Endodermal cell (in vitro differentiated cells): ENCODE measurements around the gene CUX1. TPM values are rescaled to one million over a fixed set of nuclear protein-coding genes. Genes with fewer than 3 reads are reported as not detected.

Source experiments
- DNase-seq: peaks from one replicate; pipeline ENCODE4 v3.0.0-alpha.2; 2017
- H3K27ac ChIP-seq: 2 replicates; pipeline ENCODE4 v1.5.1; 2013; ENCODE audit warnings: mild to moderate bottlenecking, low read depth, low read length, moderate library complexity
- H3K27me3 ChIP-seq: 2 replicates; pipeline ENCODE4 v1.6.1; 2013; ENCODE audit warnings: mild to moderate bottlenecking, low read length, moderate library complexity; ENCODE audit not compliant: insufficient read depth, control insufficient read depth, poor library complexity, severe bottlenecking
- H3K36me3 ChIP-seq: 2 replicates; pipeline ENCODE4 v1.7.0; 2013; ENCODE audit warnings: mild to moderate bottlenecking, low read length, moderate library complexity; ENCODE audit not compliant: control insufficient read depth, insufficient read depth
- H3K4me1 ChIP-seq: one replicate; pipeline ENCODE4 v1.7.0; 2013; ENCODE audit warnings: low read length; ENCODE audit not compliant: control insufficient read depth, insufficient read depth
- H3K4me3 ChIP-seq: 2 replicates; pipeline ENCODE4 v1.5.1; 2013; ENCODE audit warnings: mild to moderate bottlenecking, low read length, moderate library complexity
- H3K9ac ChIP-seq: 2 replicates; pipeline ENCODE4 v1.6.1; 2013; ENCODE audit warnings: mild to moderate bottlenecking, low read length, moderate library complexity; ENCODE audit not compliant: poor library complexity, severe bottlenecking; ENCODE audit errors: extremely low read depth
- H3K9me3 ChIP-seq: 2 replicates; pipeline ENCODE4 v1.6.1; 2013; ENCODE audit warnings: mild to moderate bottlenecking, low read length, moderate library complexity; ENCODE audit not compliant: control insufficient read depth
- H3K27ac Mint-ChIP-seq: 2 replicates; pipeline ENCODE4 v1.8.0; 2020; ENCODE audit warnings: mixed read lengths
- H3K27me3 Mint-ChIP-seq: 2 replicates; pipeline ENCODE4 v1.8.0; 2021; ENCODE audit warnings: mild to moderate bottlenecking, mixed read lengths; ENCODE audit not compliant: insufficient read depth
- H3K36me3 Mint-ChIP-seq: 2 replicates; pipeline ENCODE4 v1.8.0; 2020; ENCODE audit warnings: low read depth, mixed read lengths
- H3K4me1 Mint-ChIP-seq: 2 replicates; pipeline ENCODE4 v1.8.0; 2020; ENCODE audit warnings: mixed read lengths
- H3K4me3 Mint-ChIP-seq: 2 replicates; pipeline ENCODE4 v1.8.0; 2020; ENCODE audit warnings: mild to moderate bottlenecking, moderate library complexity, mixed read lengths
- H3K9me3 Mint-ChIP-seq: 2 replicates; pipeline ENCODE4 v1.8.0; 2020; ENCODE audit warnings: mild to moderate bottlenecking, mixed read lengths
- CTCF ChIP-seq: fragments of 200-600 bp; sonication (generic); conservative IDR thresholded peaks from 2 replicates; pipeline ENCODE4 v1.5.0; 2021; ENCODE audit warnings: antibody characterized with exemption, mild to moderate bottlenecking
- WGBS, 2 experiments: methylation state at CpG; one replicate each; pipeline versions ENCODE4 v1.1.5 to v1.1.7; 2013; ENCODE audit warnings: missing lambda C conversion rate in 2 of 2, mixed read lengths in 1 of 2; ENCODE audit not compliant: insufficient coverage in 1 of 2, insufficient read length in 1 of 2; 5-methylcytosine and 5-hydroxymethylcytosine counted together
- total RNA-seq, 2 donors: library from RNA; stranded (reverse); fragmentation: NEBNext Ultra II Directional in 1 of 2; extraction: Animal tissue kit (Norgen Biotek cat#: 25700) in 1 of 2; gene quantifications; 2 replicates in 1 of 2; 3 replicates in 1 of 2; pipeline ENCODE4 v1.2.1, GENCODE V29; 2021

The CUX1 gene
- total RNA-seq, 2 donors from 2014 or later: 85.1 to 108 TPM

- no peak overlapping the region for H3K27ac ChIP-seq
- Mint-ChIP-seq H3K4me1 (peaks cover 46% of the 10 kb centered on the region), H3K9me3 (no peaks in the 10 kb centered on the region), H3K4me3 (no peak overlapping the region), H3K27me3 (no peaks in the 10 kb centered on the region), H3K27ac (no peak overlapping the region), H3K36me3 (peaks cover 16% of the 10 kb centered on the region)
- WGBS, 2 experiments: 87 to 95% methylated on average over 5 to 7 of the region's 7 CpGs
- H3K9me3 ChIP-seq: no peaks in the 10 kb centered on the region
- H3K4me1 ChIP-seq: peaks cover under 1% of the 10 kb centered on the region
- H3K9ac ChIP-seq: no peak overlapping the region
- TF ChIP-seq CTCF: no peak
- DNase-seq: no peak
- no peaks in the 10 kb centered on the region for H3K27me3 ChIP-seq
- peaks cover 10% of the 10 kb centered on the region for H3K36me3 ChIP-seq
- no peak overlapping the region for H3K4me3 ChIP-seq
Observed at GRCh38 chr7:101865031-101865430, 47.6 kb downstream of the CUX1 start.

GRCh38 chr7:101865455-101865854, 48.0 kb downstream of the CUX1 start:
- peak overlapping the region; percentile 21 for H3K27ac Mint-ChIP-seq

GRCh38 chr7:101866328-101866727, 48.9 kb downstream of the CUX1 start:
- H3K9me3 ChIP-seq: no peaks in the 10 kb centered on the region
- Mint-ChIP-seq H3K27ac (peak overlapping the region; percentile 61), H3K9me3 (no peaks in the 10 kb centered on the region), H3K27me3 (no peaks in the 10 kb centered on the region), H3K4me3 (no peak overlapping the region), H3K36me3 (peaks cover 16% of the 10 kb centered on the region), H3K4me1 (peaks cover 48% of the 10 kb centered on the region)
- H3K27me3 ChIP-seq: no peaks in the 10 kb centered on the region
- no peak overlapping the region for H3K9ac ChIP-seq
- WGBS, 2 experiments: 93% methylated on average over 7 to 8 of the region's 8 CpGs
- DNase-seq: no peak
- H3K27ac ChIP-seq: no peak overlapping the region
- peaks cover 10% of the 10 kb centered on the region for H3K36me3 ChIP-seq
- TF ChIP-seq CTCF: no peak
- peaks cover 4% of the 10 kb centered on the region for H3K4me1 ChIP-seq
- no peak overlapping the region for H3K4me3 ChIP-seq

More at GRCh38 chr7:101865455-101865854, 48.0 kb downstream of the CUX1 start:
- TF ChIP-seq CTCF: no peak
- H3K4me3 ChIP-seq: no peak overlapping the region
- no peak overlapping the region for H3K27ac ChIP-seq
- no peaks in the 10 kb centered on the region for H3K27me3 ChIP-seq
- no peaks in the 10 kb centered on the region for H3K9me3 Mint-ChIP-seq
- peaks cover 16% of the 10 kb centered on the region for H3K36me3 Mint-ChIP-seq
- H3K27me3 Mint-ChIP-seq: no peaks in the 10 kb centered on the region
- 95 to 97% methylated on average over 11 to 13 of the region's 13 CpGs for WGBS, 2 experiments
- H3K9ac ChIP-seq: no peak overlapping the region
- H3K4me1 Mint-ChIP-seq: peaks cover 46% of the 10 kb centered on the region
- no peaks in the 10 kb centered on the region for H3K9me3 ChIP-seq
- DNase-seq: no peak
- H3K4me1 ChIP-seq: peaks cover 4% of the 10 kb centered on the region
- H3K4me3 Mint-ChIP-seq: no peak overlapping the region
- peaks cover 10% of the 10 kb centered on the region for H3K36me3 ChIP-seq
